PC-9 (cell line): Measurements from ENCODE around the gene CELSR3. TPM values are rescaled to one million over a fixed set of nuclear protein-coding genes. Genes with fewer than 3 reads are reported as not detected.

Experiments
- BruUV-seq: library from RNA; stranded (reverse); fragments of 400-500 nt; replicated peaks from 2 replicates; lab custom pipeline; 2021; lab: Mats Ljungman, UMichigan
- CTCF ChIA-PET: fragments of 300-600 bp; sonication (Branson Sonifier 250); formaldehyde crosslinking; loops from one replicate; lab custom pipeline; 2022; ENCODE audit warnings: antibody characterized with exemption; lab: Charles Lee
- POLR2A ChIA-PET: fragments of 300-600 bp; sonication (Branson Sonifier 250); formaldehyde crosslinking; loops from one replicate; lab custom pipeline; 2022; ENCODE audit warnings: antibody characterized with exemption; ENCODE audit not compliant: unreplicated experiment; lab: Charles Lee
- DNase-seq, 2 experiments: peaks; one replicate each; pipeline versions ENCODE4 v3.0.0 to v3.0.0-alpha.2; 2015 to 2022; ENCODE audit warnings: mixed read lengths in 1 of 2
- H2AFZ ChIP-seq: fragments of 200-600 bp; sonication (generic); 2 replicates; pipeline ENCODE4 v1.8.1; 2017; ENCODE audit warnings: antibody characterized with exemption
- H3F3A ChIP-seq: fragments of 200-600 bp; sonication (generic); 2 replicates; pipeline ENCODE4 v1.8.1; 2017; ENCODE audit warnings: antibody characterized with exemption, mild to moderate bottlenecking, low read depth; ENCODE audit not compliant: insufficient read depth
- H3K27ac ChIP-seq: fragments of 200-600 bp; sonication (generic); 2 replicates; pipeline ENCODE4 v1.6.1; 2016; ENCODE audit warnings: mixed run types
- H3K27me3 ChIP-seq: fragments of 200-600 bp; sonication (generic); 2 replicates; pipeline ENCODE4 v1.6.1; 2016; ENCODE audit warnings: low read depth, mixed run types; ENCODE audit not compliant: insufficient read depth
- H3K36me3 ChIP-seq: fragments of 200-600 bp; sonication (generic); 2 replicates; pipeline ENCODE4 v1.6.1; 2016; ENCODE audit warnings: low read depth, mixed run types
- H3K4me1 ChIP-seq: fragments of 200-600 bp; sonication (generic); replicated peaks from 2 replicates; pipeline ENCODE4 v1.6.1; 2016; ENCODE audit warnings: mixed run types; ENCODE audit not compliant: insufficient read depth
- H3K4me2 ChIP-seq: fragments of 200-600 bp; sonication (generic); 2 replicates; pipeline ENCODE4 v1.6.1; 2017; ENCODE audit warnings: mixed run types
- H3K4me3 ChIP-seq: fragments of 200-600 bp; sonication (generic); 2 replicates; pipeline ENCODE4 v1.6.1; 2016; ENCODE audit warnings: mixed run types
- H3K79me2 ChIP-seq: fragments of 200-600 bp; sonication (generic); 2 replicates; pipeline ENCODE4 v1.6.1; 2017; ENCODE audit warnings: low read depth, mixed run types
- H3K9me2 ChIP-seq: fragments of 200-600 bp; sonication (generic); 2 replicates; pipeline ENCODE4 v1.8.1; 2017; ENCODE audit warnings: mild to moderate bottlenecking; ENCODE audit not compliant: insufficient read depth
- H3K9me3 ChIP-seq: fragments of 200-600 bp; sonication (generic); 2 replicates; pipeline ENCODE4 v1.8.1; 2016; ENCODE audit warnings: low read depth; ENCODE audit not compliant: insufficient read depth
- H4K20me1 ChIP-seq: fragments of 200-600 bp; sonication (generic); 2 replicates; pipeline ENCODE4 v1.8.1; 2017; ENCODE audit not compliant: insufficient read depth
- CTCF ChIP-seq: fragments of 200-600 bp; sonication (generic); conservative IDR thresholded peaks from 2 replicates; pipeline ENCODE4 v1.6.1; 2017; ENCODE audit warnings: mixed run types, antibody characterized with exemption, mild to moderate bottlenecking, moderate library complexity
- EZH2 ChIP-seq: fragments of 200-600 bp; sonication (generic); IDR thresholded peaks from 2 replicates; pipeline ENCODE4 v1.8.0; 2017; ENCODE audit warnings: antibody characterized with exemption, low read depth
- intact Hi-C: fragments of 100-400 bp; cut with micrococcal nuclease; formaldehyde crosslinking; loops from one replicate; pipeline ENCODE4 v1.10.0; 2022; ENCODE audit not compliant: unreplicated experiment
- total RNA-seq: library from RNA; stranded (reverse); gene quantifications from 2 replicates; pipeline ENCODE4 v1.2.3, GENCODE V29; 2021

CELSR3 gene
- total RNA-seq, 1 experiment from 2014 or later: 9.9 TPM

- Histone ChIP-seq H3K4me1 (no peaks in the 10 kb centered on the region), H4K20me1 (0 out of 2 replicates have a peak, but pooled peaks cover 5% of the 10 kb centered on the region), H3K36me3 (no peaks in the 10 kb centered on the region), H3K27ac (no peak overlapping the region), H3K79me2 (no peaks in the 10 kb centered on the region), H2AFZ (peak overlapping the region; percentile 84), H3F3A (0 out of 2 replicates have a peak, but pooled peaks cover 6% of the 10 kb centered on the region), H3K4me3 (peak overlapping the region; percentile 89), H3K9me2 (no peaks in the 10 kb centered on the region), H3K9me3 (no peaks in the 10 kb centered on the region), H3K27me3 (no peaks in the 10 kb centered on the region), H3K4me2 (peak overlapping the region; percentile 89)
- no TSS peak for BruUV-seq
- ChIA-PET CTCF (no interaction called here), POLR2A (interaction anchor here (0.5 kb wide), 2 partner anchors 77 to 186 kb away, joined by 3 to 25 read pairs; no protein-coding TSS in a partner anchor)
- intact Hi-C loops: loop anchor here (1.0 to 2.0 kb wide), 4 partner anchors 19 to 76 kb away; partner anchors contain the start of genes COL7A1 and UQCRC1
- peak in 1 of 2 experiments; percentile 43 for DNase-seq
- no peak for TF ChIP-seq CTCF
- TF ChIP-seq EZH2: no peak
Measured at GRCh38 chr3:48634661-48635221, 27.9 kb downstream of the CELSR3 start.

GRCh38 chr3:48633743-48634142 lies 28.9 kb downstream of the CELSR3 start:
- Histone ChIP-seq H3K27ac (no peak overlapping the region), H3K4me3 (no peak overlapping the region), H4K20me1 (0 out of 2 replicates have a peak, but pooled peaks cover 5% of the 10 kb centered on the region), H3K4me1 (no peaks in the 10 kb centered on the region), H3K79me2 (no peaks in the 10 kb centered on the region), H3K27me3 (no peaks in the 10 kb centered on the region), H3K4me2 (peak overlapping the region; percentile 89), H3K9me3 (no peaks in the 10 kb centered on the region), H3K36me3 (no peaks in the 10 kb centered on the region), H2AFZ (no peak overlapping the region), H3F3A (0 out of 2 replicates have a peak, but pooled peaks cover 6% of the 10 kb centered on the region), H3K9me2 (no peaks in the 10 kb centered on the region)
- intact Hi-C loops: loop anchor here (2.0 kb wide), 2 partner anchors 25 to 75 kb away; partner anchors contain the start of gene UQCRC1
- BruUV-seq: no TSS peak
- TF ChIP-seq EZH2 (no peak), CTCF (no peak)
- no peak for DNase-seq
- CTCF ChIA-PET: no interaction called here
- POLR2A ChIA-PET: no interaction called here

GRCh38 chr3:48633256-48633655 lies 29.4 kb downstream of the CELSR3 start:
- CTCF ChIA-PET: no interaction called here
- no peaks in the 10 kb centered on the region for H3K4me1 ChIP-seq
- BruUV-seq: no TSS peak

More at GRCh38 chr3:48633256-48633655, 29.4 kb downstream of the CELSR3 start:
- DNase-seq: no peak
- Histone ChIP-seq H3K27me3 (no peaks in the 10 kb centered on the region), H3F3A (0 out of 2 replicates have a peak, but pooled peaks cover 6% of the 10 kb centered on the region), H3K9me3 (no peaks in the 10 kb centered on the region), H3K4me3 (no peak overlapping the region), H3K36me3 (no peaks in the 10 kb centered on the region), H3K79me2 (no peaks in the 10 kb centered on the region), H2AFZ (no peak overlapping the region), H3K27ac (no peak overlapping the region), H4K20me1 (0 out of 2 replicates have a peak, but pooled peaks cover 5% of the 10 kb centered on the region), H3K9me2 (no peaks in the 10 kb centered on the region), H3K4me2 (no peak overlapping the region)
- intact Hi-C loops: no loop called here
- POLR2A ChIA-PET: no interaction called here
- TF ChIP-seq EZH2 (no peak), CTCF (no peak)
